NOMO-1 (cell line): ENCODE measurements around the gene KATNAL1.

Source experiments
- DNase-seq, 2 experiments: peaks; one replicate each; lab custom pipeline; 2025; ENCODE audit not compliant: unreplicated experiment in 2 of 2; lab: John Stamatoyannopoulos, UW

KATNAL1 gene

GRCh38 chr13:30333616-30334015 is 26.3 kb upstream of the KATNAL1 start:
- no peak for DNase-seq

- DNase-seq: peak in 1 of 2 experiments; percentile 23
Observed at GRCh38 chr13:30332456-30333143, 25.2 kb upstream of the KATNAL1 start.

GRCh38 chr13:30331331-30331771 is 24.0 kb upstream of the KATNAL1 start:
- DNase-seq: no peak

GRCh38 chr13:30329009-30329585 is 21.7 kb upstream of the KATNAL1 start:
- no peak for DNase-seq

GRCh38 chr13:30325668-30326067 is 18.3 kb upstream of the KATNAL1 start:
- no peak for DNase-seq

- DNase-seq: no peak
Observed at GRCh38 chr13:30323524-30323923, 16.2 kb upstream of the KATNAL1 start.

- DNase-seq: no peak
Observed at GRCh38 chr13:30322428-30322827, 15.1 kb upstream of the KATNAL1 start.

GRCh38 chr13:30321256-30321655 is 13.9 kb upstream of the KATNAL1 start:
- DNase-seq: no peak

- peak in 1 of 2 experiments; percentile 18 for DNase-seq
Observed at GRCh38 chr13:30319655-30320054, 12.3 kb upstream of the KATNAL1 start.

GRCh38 chr13:30319130-30319529 is 11.8 kb upstream of the KATNAL1 start:
- DNase-seq: no peak

GRCh38 chr13:30318026-30318425 is 10.7 kb upstream of the KATNAL1 start:
- DNase-seq: no peak

GRCh38 chr13:30314562-30314961 is 7.2 kb upstream of the KATNAL1 start:
- DNase-seq: no peak

GRCh38 chr13:30314069-30314468 is 6.7 kb upstream of the KATNAL1 start:
- DNase-seq: peak in 1 of 2 experiments; percentile 43

GRCh38 chr13:30313311-30313710 is 6.0 kb upstream of the KATNAL1 start:
- no peak for DNase-seq

- DNase-seq: no peak
Observed at GRCh38 chr13:30312904-30313303, 5.6 kb upstream of the KATNAL1 start.

- DNase-seq: peak in 1 of 2 experiments; percentile 30
Observed at GRCh38 chr13:30308548-30308947, 1.2 kb upstream of the KATNAL1 start.

- no peak for DNase-seq
Observed at GRCh38 chr13:30307971-30308290, 580 bp upstream of the KATNAL1 start.

GRCh38 chr13:30306762-30307193 is 573 bp downstream of the KATNAL1 start:
- peak; percentile 85 to 91 for DNase-seq

GRCh38 chr13:30305456-30305970 is 1.8 kb downstream of the KATNAL1 start:
- DNase-seq: no peak

GRCh38 chr13:30303269-30303668 is 4.1 kb downstream of the KATNAL1 start:
- DNase-seq: no peak

GRCh38 chr13:30301827-30302226 is 5.5 kb downstream of the KATNAL1 start:
- DNase-seq: no peak

- no peak for DNase-seq
Observed at GRCh38 chr13:30300596-30300995, 6.8 kb downstream of the KATNAL1 start.
